Hepatocyte (in vitro differentiated cells): Measurements from ENCODE around the gene SLC37A1. TPM values are rescaled to one million over a fixed set of nuclear protein-coding genes. Genes with fewer than 3 reads are reported as not detected.

Source experiments
- DNase-seq: peaks from one replicate; pipeline ENCODE4 v3.0.0-alpha.2; 2016; ENCODE audit warnings: low spot score
- H2AFZ ChIP-seq: fragments of 200-600 bp; sonication (generic); 2 replicates; pipeline ENCODE4 v1.6.0; 2016; ENCODE audit warnings: antibody characterized with exemption, mild to moderate bottlenecking
- H3K27ac ChIP-seq: fragments of 200-600 bp; sonication (generic); 2 replicates; pipeline ENCODE4 v1.5.1; 2016; ENCODE audit warnings: mild to moderate bottlenecking
- H3K27me3 ChIP-seq: fragments of 200-600 bp; sonication (generic); 2 replicates; pipeline ENCODE4 v1.6.1; 2016
- H3K36me3 ChIP-seq: fragments of 200-600 bp; sonication (generic); replicated peaks from 2 replicates; pipeline ENCODE4 v1.5.1; 2016; ENCODE audit warnings: low read depth; ENCODE audit not compliant: insufficient read depth
- H3K4me1 ChIP-seq: fragments of 200-600 bp; sonication (generic); 2 replicates; pipeline ENCODE4 v1.5.1; 2016; ENCODE audit warnings: mild to moderate bottlenecking, moderate library complexity; ENCODE audit not compliant: insufficient read depth
- H3K4me2 ChIP-seq: fragments of 200-600 bp; sonication (generic); 2 replicates; pipeline ENCODE4 v1.6.0; 2016
- H3K4me3 ChIP-seq: fragments of 200-600 bp; sonication (generic); 2 replicates; pipeline ENCODE4 v1.5.1; 2016; ENCODE audit warnings: mild to moderate bottlenecking
- H3K79me2 ChIP-seq: fragments of 200-600 bp; sonication (generic); 2 replicates; pipeline ENCODE4 v1.6.0; 2017; ENCODE audit warnings: mild to moderate bottlenecking
- H3K9me2 ChIP-seq: fragments of 200-600 bp; sonication (generic); replicated peaks from 2 replicates; pipeline ENCODE4 v1.6.0; 2017; ENCODE audit warnings: mild to moderate bottlenecking; ENCODE audit not compliant: insufficient read depth
- H3K9me3 ChIP-seq: fragments of 200-600 bp; sonication (generic); 2 replicates; pipeline ENCODE4 v1.5.1; 2016; ENCODE audit warnings: low read depth, mild to moderate bottlenecking
- H4K20me1 ChIP-seq: fragments of 200-600 bp; sonication (generic); 2 replicates; pipeline ENCODE4 v1.6.0; 2016; ENCODE audit warnings: mild to moderate bottlenecking; ENCODE audit not compliant: insufficient read depth, poor library complexity, severe bottlenecking
- CTCF ChIP-seq: fragments of 200-600 bp; sonication (generic); IDR thresholded peaks from 2 replicates; pipeline ENCODE4 v1.5.1; 2016; ENCODE audit warnings: antibody characterized with exemption, mild to moderate bottlenecking; ENCODE audit not compliant: poor library complexity
- EZH2 ChIP-seq: fragments of 200-600 bp; sonication (generic); IDR thresholded peaks from 2 replicates; pipeline ENCODE4 v1.6.1; 2016; ENCODE audit warnings: antibody characterized with exemption, mild to moderate bottlenecking, borderline replicate concordance
- EZH2phosphoT487 ChIP-seq: fragments of 200-600 bp; sonication (generic); IDR thresholded peaks from one replicate; pipeline ENCODE4 v1.6.1; 2018; ENCODE audit warnings: antibody characterized with exemption, mild to moderate bottlenecking, low read depth, moderate library complexity; ENCODE audit not compliant: unreplicated experiment, severe bottlenecking
- WGBS: methylation state at CpG from one replicate; pipeline ENCODE4 v1.1.6; 2016; ENCODE audit warnings: low lambda C conversion rate; ENCODE audit errors: missing lambda C conversion rate; 5-methylcytosine and 5-hydroxymethylcytosine counted together
- polyA plus RNA-seq: library from polyadenylated mRNA; unstranded; fragments of >200 nt; fragmentation: Nextera tagmentation; extraction: Ambion mirVana; gene quantifications from 2 replicates; pipeline ENCODE4 v1.2.1, GENCODE V29; 2016
- total RNA-seq: library from RNA; depleted of rRNA; stranded (reverse); fragments of >200 nt; gene quantifications from 2 replicates; pipeline ENCODE4 v1.2.3, GENCODE V29; 2014

Gene SLC37A1
- total and polyA plus RNA-seq, 2 experiments from 2014 or later = 17.9 to 18.5 TPM

GRCh38 chr21:42576639-42577038, 63.0 kb downstream of the SLC37A1 start:
- 100% methylated on average over 1 of the region's 1 CpG for WGBS
- peaks cover 10% of the 10 kb centered on the region for H3K9me3 ChIP-seq
- no peak overlapping the region for H3K27ac ChIP-seq
- H3K9me2 ChIP-seq = no peaks in the 10 kb centered on the region
- no peaks in the 10 kb centered on the region for H4K20me1 ChIP-seq
- no peaks in the 10 kb centered on the region for H3K27me3 ChIP-seq
- no peak overlapping the region for H2AFZ ChIP-seq
- no peaks in the 10 kb centered on the region for H3K79me2 ChIP-seq
- H3K4me2 ChIP-seq = no peak overlapping the region
- no peak overlapping the region for H3K4me3 ChIP-seq
- H3K36me3 ChIP-seq = peaks cover 4% of the 10 kb centered on the region
- DNase-seq = no peak
- TF ChIP-seq CTCF (no peak), EZH2 (no peak), EZH2phosphoT487 (no peak)
- H3K4me1 ChIP-seq = no peaks in the 10 kb centered on the region

GRCh38 chr21:42578034-42578433, 64.4 kb downstream of the SLC37A1 start:
- no peak overlapping the region for H3K4me2 ChIP-seq
- H2AFZ ChIP-seq = no peak overlapping the region
- no peaks in the 10 kb centered on the region for H3K4me1 ChIP-seq
- peaks cover 10% of the 10 kb centered on the region for H3K9me3 ChIP-seq
- H3K36me3 ChIP-seq = peaks cover 4% of the 10 kb centered on the region
- no peaks in the 10 kb centered on the region for H3K27me3 ChIP-seq
- H3K9me2 ChIP-seq = no peaks in the 10 kb centered on the region
- H4K20me1 ChIP-seq = no peaks in the 10 kb centered on the region
- H3K79me2 ChIP-seq = no peaks in the 10 kb centered on the region
- H3K4me3 ChIP-seq = no peak overlapping the region
- WGBS = 92% methylated on average over 9 of the region's 9 CpGs
- H3K27ac ChIP-seq = no peak overlapping the region
- TF ChIP-seq EZH2 = no peak
- no peak for TF ChIP-seq CTCF
- no peak for TF ChIP-seq EZH2phosphoT487
- DNase-seq = no peak

DNA sequence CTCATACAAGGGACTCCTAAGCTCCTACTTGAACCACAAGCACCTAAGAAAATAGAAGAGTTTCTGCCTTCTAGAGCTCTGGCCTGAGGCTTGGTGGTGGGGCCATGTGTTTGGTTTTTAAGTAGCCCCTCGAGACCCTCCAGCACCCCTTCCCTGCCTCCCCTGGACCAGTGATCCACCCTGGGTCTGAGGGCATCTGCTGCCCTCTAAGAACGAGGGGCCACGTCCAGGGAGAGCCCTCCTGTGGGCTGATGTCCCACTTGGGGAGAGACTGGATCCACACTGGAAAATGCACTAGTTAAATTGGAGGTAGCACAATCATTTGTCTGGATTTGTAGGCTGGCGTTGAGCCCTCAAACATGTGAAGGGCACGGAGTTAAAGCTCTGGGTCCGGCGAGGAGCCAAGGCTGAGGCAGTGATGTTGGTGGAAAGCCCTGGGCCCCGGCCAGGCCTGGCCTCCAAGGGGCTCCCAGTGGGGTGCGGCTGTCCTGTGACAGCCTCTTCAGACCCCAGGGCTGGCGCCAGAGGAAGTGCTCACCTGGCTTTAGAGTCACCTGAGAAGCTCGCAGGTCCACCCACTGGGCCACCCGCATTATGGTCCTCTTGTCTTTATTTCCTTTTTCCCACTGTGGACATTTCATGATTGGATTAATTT, 65.2 kb downstream of the SLC37A1 start:
- no peak overlapping the region for H2AFZ ChIP-seq
- H3K27ac ChIP-seq = no peak overlapping the region
- no peak overlapping the region for H3K4me3 ChIP-seq
- TF ChIP-seq EZH2phosphoT487 = no peak
- no peak for TF ChIP-seq CTCF
- H3K4me2 ChIP-seq = no peak overlapping the region
- no peaks in the 10 kb centered on the region for H3K79me2 ChIP-seq
- peaks cover 4% of the 10 kb centered on the region for H3K36me3 ChIP-seq
- H3K27me3 ChIP-seq = no peaks in the 10 kb centered on the region
- no peaks in the 10 kb centered on the region for H4K20me1 ChIP-seq
- DNase-seq = no peak
- H3K9me3 ChIP-seq = peaks cover 10% of the 10 kb centered on the region
- 96% methylated on average over 12 of the region's 12 CpGs for WGBS
- H3K9me2 ChIP-seq = no peaks in the 10 kb centered on the region
- no peaks in the 10 kb centered on the region for H3K4me1 ChIP-seq
